ENCODE results near the gene LHX5.
"Not testable (repeated sequence)": the region's sequence is repeated elsewhere in the genome, so short reads cannot be mapped to it uniquely, and the experiment has no call there.

The LHX5 gene

GRCh38 chr12:113497693-113498092 is 26.0 kb upstream of the LHX5 start:
- H2BK12ac ChIP-seq (ENCODE audit: low read length) = no peak overlapping the region
- H2BK15ac ChIP-seq (ENCODE audit: low read length) = no peak overlapping the region
- no peak overlapping the region for H3K4ac ChIP-seq (ENCODE audit: low read length)
- H2BK5ac ChIP-seq (ENCODE audit: low read length) = no peak overlapping the region
- H3K36me3 ChIP-seq (replicated peaks in 1 of 2; ENCODE audit: control insufficient read depth in 2 of 2, insufficient read depth in 2 of 2, low read length in 2 of 2) = no peaks in the 10 kb centered on the region
- H3K27ac ChIP-seq (replicated peaks; ENCODE audit: low read length) = no peak overlapping the region
- peak overlapping the region; percentile 25 for H3K18ac ChIP-seq (ENCODE audit: low read length)
- H3K27me3 ChIP-seq (ENCODE audit: control insufficient read depth in 3 of 3, insufficient read depth in 3 of 3, low read depth in 1 of 3, low read length in 3 of 3) = peaks cover 0 to 45% (median 0%) of the 10 kb centered on the region in 3 experiments
- no peaks in the 10 kb centered on the region for H3K9me3 ChIP-seq (replicated peaks in 1 of 2; ENCODE audit: control insufficient read depth in 2 of 2, insufficient read depth in 1 of 2, low read depth in 1 of 2, low read length in 2 of 2)
- DNase-seq (ENCODE audit: low spot score) = no peak
- H3K79me1 ChIP-seq (ENCODE audit: low read depth, low read length) = no peaks in the 10 kb centered on the region
- H3K23ac ChIP-seq (ENCODE audit: low read depth, low read length, poor library complexity) = no peak overlapping the region
- no peak overlapping the region for H3K14ac ChIP-seq (ENCODE audit: low read length)
- H3K4me2 ChIP-seq (ENCODE audit: insufficient read depth, low read length, poor library complexity, severe bottlenecking) = no peak overlapping the region
- H2AK5ac ChIP-seq (ENCODE audit: low read depth, low read length) = no peak overlapping the region
- no peak overlapping the region for H4K91ac ChIP-seq (ENCODE audit: low read depth, low read length, poor library complexity)
- no peak overlapping the region for H3K4me3 ChIP-seq (ENCODE audit: low read length in 2 of 2)
- no peak overlapping the region for H4K8ac ChIP-seq (ENCODE audit: low read depth, low read length)
- H2AFZ ChIP-seq (ENCODE audit: low read length) = no peak overlapping the region
- H3K9ac ChIP-seq (ENCODE audit: low read depth, low read length, poor library complexity) = no peak overlapping the region
- peaks cover 0 to 16% of the 10 kb centered on the region in 2 donors for H3K4me1 ChIP-seq (ENCODE audit: control insufficient read depth in 2 of 2, insufficient read depth in 1 of 2, low read depth in 1 of 2, low read length in 2 of 2)
- WGBS, 2 donors (ENCODE audit: extremely low coverage in 2 of 2, insufficient read length in 2 of 2, insufficient replicate concordance in 1 of 2) = no CpG with 5 or more reads among the region's 7 CpGs
- H2BK120ac ChIP-seq (ENCODE audit: low read depth, low read length) = no peak overlapping the region

GRCh38 chr12:113495941-113496340 is 24.3 kb upstream of the LHX5 start:
- not testable (repeated sequence) for H2AK5ac ChIP-seq (ENCODE audit: low read depth, low read length); H3K79me1 ChIP-seq (ENCODE audit: low read depth, low read length); H3K4me3 ChIP-seq (ENCODE audit: low read length in 2 of 2); H3K9ac ChIP-seq (ENCODE audit: low read depth, low read length, poor library complexity); H2AFZ ChIP-seq (ENCODE audit: low read length); H4K91ac ChIP-seq (ENCODE audit: low read depth, low read length, poor library complexity); H2BK15ac ChIP-seq (ENCODE audit: low read length); H3K4me1 ChIP-seq (ENCODE audit: control insufficient read depth in 2 of 2, insufficient read depth in 1 of 2, low read depth in 1 of 2, low read length in 2 of 2); H2BK5ac ChIP-seq (ENCODE audit: low read length); H4K8ac ChIP-seq (ENCODE audit: low read depth, low read length); H3K4ac ChIP-seq (ENCODE audit: low read length); H3K23ac ChIP-seq (ENCODE audit: low read depth, low read length, poor library complexity); H3K4me2 ChIP-seq (ENCODE audit: insufficient read depth, low read length, poor library complexity, severe bottlenecking); H3K9me3 ChIP-seq (replicated peaks in 1 of 2; ENCODE audit: control insufficient read depth in 2 of 2, insufficient read depth in 1 of 2, low read depth in 1 of 2, low read length in 2 of 2); H2BK120ac ChIP-seq (ENCODE audit: low read depth, low read length); H3K27ac ChIP-seq (replicated peaks; ENCODE audit: low read length); H3K18ac ChIP-seq (ENCODE audit: low read length); DNase-seq (ENCODE audit: low spot score); H3K36me3 ChIP-seq (replicated peaks in 1 of 2; ENCODE audit: control insufficient read depth in 2 of 2, insufficient read depth in 2 of 2, low read length in 2 of 2); H2BK12ac ChIP-seq (ENCODE audit: low read length); H3K14ac ChIP-seq (ENCODE audit: low read length)
- H3K27me3 ChIP-seq (ENCODE audit: control insufficient read depth in 3 of 3, insufficient read depth in 3 of 3, low read depth in 1 of 3, low read length in 3 of 3) = peaks cover 0 to 35% (median 0%) of the 10 kb centered on the region in 3 experiments
- no CpG with 5 or more reads among the region's 6 CpGs for WGBS, 2 donors (ENCODE audit: extremely low coverage in 2 of 2, insufficient read length in 2 of 2, insufficient replicate concordance in 1 of 2)

- Histone ChIP-seq H4K8ac (ENCODE audit: low read depth, low read length) (no peak overlapping the region), H3K27ac (replicated peaks; ENCODE audit: low read length) (no peak overlapping the region), H3K27me3 (ENCODE audit: control insufficient read depth in 3 of 3, insufficient read depth in 3 of 3, low read depth in 1 of 3, low read length in 3 of 3) (peaks cover 0 to 55% (median 2%) of the 10 kb centered on the region in 3 experiments), H4K91ac (ENCODE audit: low read depth, low read length, poor library complexity) (no peak overlapping the region), H2BK120ac (ENCODE audit: low read depth, low read length) (no peak overlapping the region), H2AK5ac (ENCODE audit: low read depth, low read length) (no peak overlapping the region), H3K36me3 (replicated peaks in 1 of 2; ENCODE audit: control insufficient read depth in 2 of 2, insufficient read depth in 2 of 2, low read length in 2 of 2) (no peaks in the 10 kb centered on the region), H3K4ac (ENCODE audit: low read length) (peak overlapping the region; percentile 8), H3K18ac (ENCODE audit: low read length) (no peak overlapping the region), H3K9ac (ENCODE audit: low read depth, low read length, poor library complexity) (no peak overlapping the region), H3K4me2 (ENCODE audit: insufficient read depth, low read length, poor library complexity, severe bottlenecking) (no peak overlapping the region), H3K4me3 (ENCODE audit: low read length in 2 of 2) (no peak overlapping the region), H3K9me3 (replicated peaks in 1 of 2; ENCODE audit: control insufficient read depth in 2 of 2, insufficient read depth in 1 of 2, low read depth in 1 of 2, low read length in 2 of 2) (no peaks in the 10 kb centered on the region), H2AFZ (ENCODE audit: low read length) (no peak overlapping the region), H3K14ac (ENCODE audit: low read length) (no peak overlapping the region), H3K4me1 (ENCODE audit: control insufficient read depth in 2 of 2, insufficient read depth in 1 of 2, low read depth in 1 of 2, low read length in 2 of 2) (peaks cover 0 to 11% of the 10 kb centered on the region in 2 donors), H2BK12ac (ENCODE audit: low read length) (peak overlapping the region; percentile 11), H3K79me1 (ENCODE audit: low read depth, low read length) (no peaks in the 10 kb centered on the region), H2BK5ac (ENCODE audit: low read length) (no peak overlapping the region), H2BK15ac (ENCODE audit: low read length) (no peak overlapping the region), H3K23ac (ENCODE audit: low read depth, low read length, poor library complexity) (no peak overlapping the region)
- DNase-seq (ENCODE audit: low spot score) = no peak
- no CpG with 5 or more reads among the region's 3 CpGs for WGBS, 2 donors (ENCODE audit: extremely low coverage in 2 of 2, insufficient read length in 2 of 2, insufficient replicate concordance in 1 of 2)
These were observed 16.7 kb upstream of the LHX5 start for GRCh38 chr12:113488322-113488721.

- WGBS, 2 donors (ENCODE audit: extremely low coverage in 2 of 2, insufficient read length in 2 of 2, insufficient replicate concordance in 1 of 2) = no CpG with 5 or more reads among the region's 4 CpGs
- no peak overlapping the region for H2BK5ac ChIP-seq (ENCODE audit: low read length)
- no peak overlapping the region for H2BK15ac ChIP-seq (ENCODE audit: low read length)
- H3K9me3 ChIP-seq (replicated peaks in 1 of 2; ENCODE audit: control insufficient read depth in 2 of 2, insufficient read depth in 1 of 2, low read depth in 1 of 2, low read length in 2 of 2) = no peaks in the 10 kb centered on the region
- no peak overlapping the region for H4K8ac ChIP-seq (ENCODE audit: low read depth, low read length)
- no peaks in the 10 kb centered on the region for H3K79me1 ChIP-seq (ENCODE audit: low read depth, low read length)
- H3K4me2 ChIP-seq (ENCODE audit: insufficient read depth, low read length, poor library complexity, severe bottlenecking) = no peak overlapping the region
- no peak overlapping the region for H3K14ac ChIP-seq (ENCODE audit: low read length)
- H3K18ac ChIP-seq (ENCODE audit: low read length) = no peak overlapping the region
- H3K36me3 ChIP-seq (replicated peaks in 1 of 2; ENCODE audit: control insufficient read depth in 2 of 2, insufficient read depth in 2 of 2, low read length in 2 of 2) = no peaks in the 10 kb centered on the region
- H3K27ac ChIP-seq (replicated peaks; ENCODE audit: low read length) = no peak overlapping the region
- peaks cover 0 to 15% of the 10 kb centered on the region in 2 donors for H3K4me1 ChIP-seq (ENCODE audit: control insufficient read depth in 2 of 2, insufficient read depth in 1 of 2, low read depth in 1 of 2, low read length in 2 of 2)
- no peak overlapping the region for H4K91ac ChIP-seq (ENCODE audit: low read depth, low read length, poor library complexity)
- H3K9ac ChIP-seq (ENCODE audit: low read depth, low read length, poor library complexity) = no peak overlapping the region
- DNase-seq (ENCODE audit: low spot score) = no peak
- no peak overlapping the region for H3K4ac ChIP-seq (ENCODE audit: low read length)
- no peak overlapping the region for H2BK120ac ChIP-seq (ENCODE audit: low read depth, low read length)
- H3K23ac ChIP-seq (ENCODE audit: low read depth, low read length, poor library complexity) = no peak overlapping the region
- H2AFZ ChIP-seq (ENCODE audit: low read length) = no peak overlapping the region
- no peak overlapping the region for H2BK12ac ChIP-seq (ENCODE audit: low read length)
- H2AK5ac ChIP-seq (ENCODE audit: low read depth, low read length) = no peak overlapping the region
- H3K4me3 ChIP-seq (ENCODE audit: low read length in 2 of 2) = no peak overlapping the region
- peaks cover 0 to 71% (median 2%) of the 10 kb centered on the region in 3 experiments for H3K27me3 ChIP-seq (ENCODE audit: control insufficient read depth in 3 of 3, insufficient read depth in 3 of 3, low read depth in 1 of 3, low read length in 3 of 3)
These were observed 15.1 kb upstream of the LHX5 start for GRCh38 chr12:113486722-113487121.
